Gastrocnemius medialis (tissue), 4 donors: Measurements from ENCODE around the gene ZFP64.

Experiments used
- CTCF ChIP-seq, 5 experiments: fragments of 450-650 bp in 3 of 5; fragments of 200-600 bp in 2 of 5; sonication (generic) in 2 of 5; IDR thresholded peaks in 4 of 5; conservative IDR thresholded peaks in 1 of 5; 1 replicate in 4 of 5; 2 replicates in 1 of 5; pipeline ENCODE4 v1.5.1; 2016 to 2019; ENCODE audit warnings: antibody characterized with exemption in 5 of 5, mild to moderate bottlenecking in 3 of 5, moderate library complexity in 3 of 5
- POLR2A ChIP-seq, 2 donors: fragments of 450-650 bp; IDR thresholded peaks; one replicate each; pipeline ENCODE4 v1.6.1; 2017; ENCODE audit warnings: antibody characterized with exemption in 2 of 2, mild to moderate bottlenecking in 2 of 2, moderate library complexity in 2 of 2

GRCh38 chr20:52178691-52179090, 12.9 kb downstream of the ZFP64 start:
- TF ChIP-seq CTCF (IDR thresholded peaks at IDR 0.05 in 4 of 5, conservative IDR thresholded peaks at IDR 0.05 in 1 of 5) (no peak), POLR2A (IDR thresholded peaks at IDR 0.05) (no peak)
